ENCODE data around the gene TIAM2.

Gene TIAM2

DNA sequence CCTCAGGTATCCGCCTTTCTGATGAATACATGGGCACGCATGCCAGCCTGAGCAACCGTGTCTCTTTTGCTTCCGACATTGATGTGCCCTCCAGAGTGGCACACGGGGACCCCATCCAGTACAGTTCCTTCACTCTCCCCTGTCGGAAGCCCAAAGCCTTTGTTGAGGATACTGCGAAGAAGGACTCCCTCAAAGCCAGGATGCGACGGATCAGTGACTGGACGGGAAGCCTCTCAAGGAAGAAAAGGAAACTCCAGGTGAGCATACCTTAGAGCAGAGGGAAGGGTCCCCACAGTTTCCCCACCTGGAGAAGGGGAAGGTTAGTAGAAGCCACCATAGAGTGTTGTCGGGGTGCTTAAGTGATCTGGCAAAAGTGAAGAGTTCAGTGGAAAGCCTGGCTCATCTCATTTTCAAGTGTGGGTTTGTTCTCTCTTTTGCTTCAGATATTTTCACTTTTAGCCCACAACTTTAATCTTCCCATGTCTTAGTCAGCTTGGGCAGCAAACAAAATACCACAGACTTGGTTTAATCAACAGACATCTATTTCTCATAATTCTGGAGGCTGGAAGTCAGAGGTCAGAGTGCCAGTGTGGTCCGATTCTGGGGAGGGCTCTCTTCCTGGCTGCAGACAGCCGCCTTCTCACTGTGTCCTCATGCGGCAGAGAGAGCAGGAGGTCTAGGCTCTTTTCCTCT is 135.2 kb downstream of the TIAM2 start:
- H3K27me3 ChIP-seq (ENCODE audit: insufficient read depth, low read length) = no peaks in the 10 kb centered on the region
- H3K36me3 ChIP-seq (ENCODE audit: insufficient read depth, low read length) = peaks cover 7% of the 10 kb centered on the region; the same call in 1 of the 2 replicates
- no peak overlapping the region for H3K4me3 ChIP-seq (ENCODE audit: low read length)
- peaks cover 8% of the 10 kb centered on the region; the same call in 1 of the 2 replicates for H3K4me1 ChIP-seq (ENCODE audit: insufficient read depth, low read length)
- H3K9ac ChIP-seq (ENCODE audit: low read depth, low read length) = no peak overlapping the region
- 95% methylated on average over 14 of the region's 14 CpGs for WGBS
- H3K9me3 ChIP-seq (ENCODE audit: insufficient read depth, low read depth, low read length) = no peaks in the 10 kb centered on the region
- H3K27ac ChIP-seq (ENCODE audit: low read depth, low read length) = no peak overlapping the region

DNA sequence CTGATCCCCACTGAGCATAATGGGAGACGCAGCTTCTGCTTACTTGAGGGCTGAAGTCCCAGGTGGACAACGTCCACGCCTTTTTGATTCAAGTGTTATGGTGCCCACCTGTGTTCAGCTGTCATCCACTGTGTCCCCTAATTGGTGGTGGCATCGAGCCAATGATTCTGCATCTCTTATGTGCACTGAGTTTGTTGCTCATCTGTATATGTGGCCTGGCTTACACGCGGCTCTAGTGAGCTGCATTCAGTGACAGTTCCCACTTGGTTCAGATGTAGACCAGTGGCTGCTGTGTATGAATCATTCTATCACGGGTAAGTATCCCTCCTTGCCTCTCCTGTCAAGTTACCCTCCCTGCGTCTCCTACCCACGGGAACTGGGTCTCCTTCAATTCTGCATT is 137.5 kb downstream of the TIAM2 start:
- 94% methylated on average over 9 of the region's 9 CpGs for WGBS
- Histone ChIP-seq H3K27ac (ENCODE audit: low read depth, low read length) (no peak overlapping the region), H3K4me3 (ENCODE audit: low read length) (no peak overlapping the region), H3K9ac (ENCODE audit: low read depth, low read length) (no peak overlapping the region), H3K36me3 (ENCODE audit: insufficient read depth, low read length) (peaks cover 6% of the 10 kb centered on the region; the same call in 1 of the 2 replicates), H3K4me1 (ENCODE audit: insufficient read depth, low read length) (no peaks in the 10 kb centered on the region), H3K9me3 (ENCODE audit: insufficient read depth, low read depth, low read length) (no peaks in the 10 kb centered on the region), H3K27me3 (ENCODE audit: insufficient read depth, low read length) (no peaks in the 10 kb centered on the region)

DNA sequence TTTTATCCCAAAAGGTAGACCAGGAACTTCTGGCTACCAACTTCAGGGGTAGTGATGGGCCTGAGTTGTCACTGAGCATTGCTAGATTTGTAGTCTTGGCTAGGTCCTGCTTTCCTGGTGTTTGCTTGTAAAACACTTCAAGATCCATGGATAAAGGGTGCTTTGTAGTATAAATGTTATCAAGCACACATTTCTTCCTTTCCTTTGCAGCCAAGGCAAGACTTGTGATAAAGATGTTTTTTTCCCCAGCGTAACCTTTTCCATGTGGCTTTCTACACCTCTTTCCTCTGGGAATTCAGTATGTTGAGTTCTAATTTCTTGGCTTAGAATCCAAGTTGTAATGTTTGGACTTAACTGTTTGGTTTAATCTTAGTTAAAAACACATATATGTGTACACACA is 145.9 kb downstream of the TIAM2 start:
- no peak overlapping the region for H3K27ac ChIP-seq (ENCODE audit: low read depth, low read length)
- H3K4me3 ChIP-seq (ENCODE audit: low read length) = no peak overlapping the region
- H3K27me3 ChIP-seq (ENCODE audit: insufficient read depth, low read length) = no peaks in the 10 kb centered on the region
- H3K9ac ChIP-seq (ENCODE audit: low read depth, low read length) = no peak overlapping the region
- 0 out of 2 replicates have a peak, but pooled peaks cover 2% of the 10 kb centered on the region for H3K36me3 ChIP-seq (ENCODE audit: insufficient read depth, low read length)
- WGBS = no CpG with 5 or more reads among the region's 1 CpG
- peaks cover 27% of the 10 kb centered on the region for H3K4me1 ChIP-seq (ENCODE audit: insufficient read depth, low read length)
- H3K9me3 ChIP-seq (ENCODE audit: insufficient read depth, low read depth, low read length) = no peaks in the 10 kb centered on the region

DNA sequence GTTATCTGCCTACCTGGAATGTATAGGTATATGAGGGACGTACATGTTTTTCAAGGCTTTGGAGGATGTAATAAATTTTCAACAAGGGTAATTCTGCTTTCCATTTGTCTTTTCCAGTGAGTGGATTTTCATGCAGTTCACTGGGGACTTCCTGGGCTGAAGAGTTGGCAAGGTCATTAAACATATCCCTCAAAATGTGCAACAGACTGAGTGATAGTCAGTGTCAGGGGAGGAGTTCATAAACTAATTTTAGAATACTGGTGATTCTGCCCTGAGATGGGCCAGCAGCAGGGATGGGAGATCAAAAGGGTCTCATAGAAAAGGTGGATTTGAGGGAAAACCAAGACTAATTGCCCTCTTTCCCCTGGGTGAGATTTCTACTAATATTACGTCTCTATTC is 146.4 kb downstream of the TIAM2 start:
- Histone ChIP-seq H3K36me3 (ENCODE audit: insufficient read depth, low read length) (0 out of 2 replicates have a peak, but pooled peaks cover 2% of the 10 kb centered on the region), H3K9me3 (ENCODE audit: insufficient read depth, low read depth, low read length) (no peaks in the 10 kb centered on the region), H3K4me3 (ENCODE audit: low read length) (no peak overlapping the region), H3K4me1 (ENCODE audit: insufficient read depth, low read length) (peaks cover 27% of the 10 kb centered on the region), H3K27me3 (ENCODE audit: insufficient read depth, low read length) (no peaks in the 10 kb centered on the region), H3K9ac (ENCODE audit: low read depth, low read length) (no peak overlapping the region), H3K27ac (ENCODE audit: low read depth, low read length) (no peak overlapping the region)
- 90% methylated on average over 2 of the region's 2 CpGs for WGBS

DNA sequence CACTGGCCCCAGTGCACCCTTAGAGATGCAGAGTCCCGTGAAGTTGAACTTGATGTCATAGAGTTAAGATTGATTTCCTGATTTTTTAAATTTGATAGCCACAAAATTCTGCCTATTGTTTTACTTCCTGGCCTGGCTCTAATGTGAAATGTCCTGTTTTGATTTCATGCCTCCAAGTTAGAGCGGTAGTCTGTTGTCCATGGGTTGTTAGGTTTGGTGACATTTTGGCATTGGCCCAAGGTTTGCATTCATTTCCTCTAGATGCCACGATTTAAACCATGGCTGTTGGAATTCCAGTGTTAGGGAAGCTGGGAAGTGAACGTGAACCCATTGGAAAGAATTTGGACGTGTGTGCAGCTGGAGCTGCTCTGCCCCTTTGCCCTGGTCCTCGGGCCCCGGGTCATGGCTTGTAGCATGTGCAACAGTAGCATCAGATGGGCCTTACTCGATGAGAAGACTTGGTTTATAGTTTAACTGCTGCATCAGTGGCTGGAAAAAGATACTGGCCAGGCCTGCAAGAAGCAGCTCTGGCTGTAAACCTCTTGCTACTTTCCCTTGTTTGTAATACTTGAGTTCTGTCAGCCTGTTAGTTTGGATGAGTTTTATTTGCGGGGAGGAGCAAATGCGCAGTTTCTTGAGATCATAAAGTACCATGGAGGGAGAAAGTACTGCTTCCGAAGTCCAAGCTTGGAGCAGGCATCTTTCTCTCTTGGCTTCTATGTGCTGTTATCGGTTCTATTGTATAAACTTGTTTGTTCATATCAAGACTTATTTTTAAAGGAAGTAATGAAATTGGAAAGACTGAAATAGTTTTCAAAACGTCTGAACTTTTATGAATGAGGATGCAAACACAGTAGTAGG is 147.3 kb downstream of the TIAM2 start:
- H3K4me3 ChIP-seq (ENCODE audit: low read length) = no peak overlapping the region
- H3K4me1 ChIP-seq (ENCODE audit: insufficient read depth, low read length) = peaks cover 27% of the 10 kb centered on the region
- WGBS = 77% methylated on average over 13 of the region's 13 CpGs
- no peak overlapping the region for H3K9ac ChIP-seq (ENCODE audit: low read depth, low read length)
- H3K27ac ChIP-seq (ENCODE audit: low read depth, low read length) = peak overlapping the region; percentile 85; the same call in 1 of the 2 replicates
- H3K9me3 ChIP-seq (ENCODE audit: insufficient read depth, low read depth, low read length) = no peaks in the 10 kb centered on the region
- H3K36me3 ChIP-seq (ENCODE audit: insufficient read depth, low read length) = 0 out of 2 replicates have a peak, but pooled peaks cover 2% of the 10 kb centered on the region
- no peaks in the 10 kb centered on the region for H3K27me3 ChIP-seq (ENCODE audit: insufficient read depth, low read length)

DNA sequence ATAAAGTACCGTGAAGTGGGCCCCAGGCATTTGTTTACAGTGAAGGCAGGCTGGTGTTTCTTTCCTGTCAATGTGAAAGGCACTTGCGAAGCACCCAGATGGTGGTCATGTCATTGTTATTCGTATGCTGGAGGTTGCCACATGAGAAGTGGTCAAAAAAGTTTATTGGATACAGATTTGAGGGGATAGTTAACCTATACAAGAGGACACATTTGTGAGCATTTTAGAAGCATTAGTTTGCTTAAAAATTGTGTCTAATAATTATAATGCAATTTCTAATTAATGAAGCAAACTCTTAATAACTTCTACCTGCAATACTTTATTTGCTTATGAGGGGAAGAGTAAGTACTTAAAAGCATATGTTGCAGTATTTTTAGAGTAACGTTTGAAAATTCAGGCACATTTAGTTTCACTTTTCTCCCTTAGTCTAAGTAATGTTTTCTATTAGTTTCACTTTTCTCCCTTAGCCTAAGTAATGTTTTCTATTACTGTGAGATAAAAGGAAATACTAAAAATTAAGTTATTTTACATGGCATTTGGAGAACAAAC is 148.0 kb downstream of the TIAM2 start:
- no peak overlapping the region for H3K4me3 ChIP-seq (ENCODE audit: low read length)
- H3K36me3 ChIP-seq (ENCODE audit: insufficient read depth, low read length) = 0 out of 2 replicates have a peak, but pooled peaks cover 2% of the 10 kb centered on the region
- no peaks in the 10 kb centered on the region for H3K9me3 ChIP-seq (ENCODE audit: insufficient read depth, low read depth, low read length)
- H3K27me3 ChIP-seq (ENCODE audit: insufficient read depth, low read length) = no peaks in the 10 kb centered on the region
- H3K9ac ChIP-seq (ENCODE audit: low read depth, low read length) = peak overlapping the region; percentile 52; the same call in 1 of the 2 replicates
- WGBS = 30% methylated on average over 3 of the region's 4 CpGs
- peaks cover 31% of the 10 kb centered on the region for H3K4me1 ChIP-seq (ENCODE audit: insufficient read depth, low read length)
- H3K27ac ChIP-seq (ENCODE audit: low read depth, low read length) = peak overlapping the region; percentile 85

DNA sequence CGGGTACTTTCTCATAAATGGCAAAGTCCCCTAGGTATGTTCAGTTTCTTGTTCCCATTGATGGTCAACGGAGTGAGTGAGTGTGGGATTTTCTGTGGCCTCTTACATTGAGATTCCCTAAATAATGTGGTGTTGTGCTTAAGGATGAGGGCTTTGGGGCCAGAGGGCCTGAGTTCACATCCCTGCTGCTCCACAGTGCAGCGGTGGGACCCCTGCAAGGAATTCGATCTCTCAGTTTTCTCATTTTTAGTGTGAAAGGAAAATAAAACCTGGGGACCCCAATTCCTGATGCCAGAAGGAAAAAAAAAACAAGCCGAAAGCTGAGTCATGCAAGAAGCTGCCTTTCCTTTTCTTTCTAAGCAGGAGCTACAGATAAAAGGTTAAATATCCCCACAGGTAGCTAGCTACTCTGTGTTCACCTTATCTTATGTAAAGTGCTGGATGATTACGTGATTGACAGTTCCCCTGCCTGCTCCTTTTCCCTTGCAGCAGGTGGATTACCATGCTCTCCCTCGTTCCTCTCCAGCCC is 148.5 kb downstream of the TIAM2 start:
- H3K9me3 ChIP-seq (ENCODE audit: insufficient read depth, low read depth, low read length) = no peaks in the 10 kb centered on the region
- peaks cover 36% of the 10 kb centered on the region for H3K4me1 ChIP-seq (ENCODE audit: insufficient read depth, low read length)
- H3K4me3 ChIP-seq (ENCODE audit: low read length) = no peak overlapping the region
- no peaks in the 10 kb centered on the region for H3K27me3 ChIP-seq (ENCODE audit: insufficient read depth, low read length)
- H3K36me3 ChIP-seq (ENCODE audit: insufficient read depth, low read length) = 0 out of 2 replicates have a peak, but pooled peaks cover 2% of the 10 kb centered on the region
- H3K9ac ChIP-seq (ENCODE audit: low read depth, low read length) = peak overlapping the region; percentile 52; the same call in 1 of the 2 replicates
- peak overlapping the region; percentile 85 for H3K27ac ChIP-seq (ENCODE audit: low read depth, low read length)
- 30% methylated on average over 7 of the region's 7 CpGs for WGBS

DNA sequence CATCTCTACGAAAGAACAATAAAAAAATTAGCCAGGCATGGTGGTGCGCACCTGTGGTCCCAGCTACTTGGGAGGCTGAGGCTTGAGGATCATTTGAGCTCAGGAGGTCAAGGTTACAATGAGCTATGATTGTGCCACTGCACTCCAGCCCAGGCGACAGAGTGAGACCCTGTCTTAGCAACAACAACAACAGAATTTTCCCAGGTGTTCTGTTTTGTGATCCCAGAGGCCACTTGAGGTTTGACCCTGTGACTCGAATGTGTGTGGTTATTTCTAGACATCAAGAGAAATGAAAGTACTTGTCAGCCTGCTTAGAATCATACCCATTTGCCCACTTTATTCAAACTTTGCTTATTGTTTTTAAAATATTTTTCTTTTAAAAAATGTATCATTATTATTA is 151.1 kb downstream of the TIAM2 start:
- Histone ChIP-seq H3K9me3 (ENCODE audit: insufficient read depth, low read depth, low read length) (no peaks in the 10 kb centered on the region), H3K36me3 (ENCODE audit: insufficient read depth, low read length) (peaks cover 2% of the 10 kb centered on the region; the same call in 1 of the 2 replicates), H3K4me1 (ENCODE audit: insufficient read depth, low read length) (peaks cover 50% of the 10 kb centered on the region), H3K27ac (ENCODE audit: low read depth, low read length) (no peak overlapping the region), H3K4me3 (ENCODE audit: low read length) (no peak overlapping the region), H3K9ac (ENCODE audit: low read depth, low read length) (no peak overlapping the region), H3K27me3 (ENCODE audit: insufficient read depth, low read length) (no peaks in the 10 kb centered on the region)
- WGBS = 97% methylated on average over 4 of the region's 4 CpGs

DNA sequence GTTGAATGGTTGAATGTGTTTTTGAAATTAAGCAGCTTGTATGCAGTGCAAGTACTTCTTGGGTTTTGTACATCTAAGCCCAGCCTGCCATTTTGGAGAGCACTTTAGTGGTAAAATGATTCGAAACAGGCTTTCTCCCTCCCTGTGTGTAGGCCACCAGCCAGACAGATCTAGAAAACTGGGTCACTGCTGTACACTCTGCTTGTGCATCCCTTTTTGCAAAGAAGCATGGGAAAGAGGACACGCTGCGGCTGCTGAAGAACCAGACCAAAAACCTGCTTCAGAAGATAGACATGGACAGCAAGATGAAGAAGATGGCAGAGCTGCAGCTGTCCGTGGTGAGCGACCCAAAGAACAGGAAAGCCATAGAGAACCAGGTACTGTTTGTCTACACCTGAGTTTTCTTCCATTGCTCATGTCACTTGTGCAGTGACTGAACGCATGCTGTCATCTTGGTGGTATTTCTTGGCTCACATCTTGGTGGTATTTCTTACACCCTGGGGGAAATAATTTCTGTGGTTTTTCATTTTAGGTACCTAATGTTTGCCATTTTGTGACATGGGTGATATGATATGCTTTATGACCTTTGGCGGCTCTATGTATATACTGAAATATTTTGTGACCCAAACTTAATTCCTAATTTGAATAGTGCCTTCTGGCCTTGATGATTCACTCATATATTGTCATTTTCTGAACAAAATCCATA is 153.0 kb downstream of the TIAM2 start:
- peak overlapping the region; percentile 31; the same call in 1 of the 2 replicates for H3K27ac ChIP-seq (ENCODE audit: low read depth, low read length)
- 96% methylated on average over 7 of the region's 7 CpGs for WGBS
- no peak overlapping the region for H3K4me3 ChIP-seq (ENCODE audit: low read length)
- H3K9me3 ChIP-seq (ENCODE audit: insufficient read depth, low read depth, low read length) = no peaks in the 10 kb centered on the region
- H3K36me3 ChIP-seq (ENCODE audit: insufficient read depth, low read length) = peaks cover 2% of the 10 kb centered on the region; the same call in 1 of the 2 replicates
- H3K9ac ChIP-seq (ENCODE audit: low read depth, low read length) = no peak overlapping the region
- no peaks in the 10 kb centered on the region for H3K27me3 ChIP-seq (ENCODE audit: insufficient read depth, low read length)
- peaks cover 42% of the 10 kb centered on the region for H3K4me1 ChIP-seq (ENCODE audit: insufficient read depth, low read length)

DNA sequence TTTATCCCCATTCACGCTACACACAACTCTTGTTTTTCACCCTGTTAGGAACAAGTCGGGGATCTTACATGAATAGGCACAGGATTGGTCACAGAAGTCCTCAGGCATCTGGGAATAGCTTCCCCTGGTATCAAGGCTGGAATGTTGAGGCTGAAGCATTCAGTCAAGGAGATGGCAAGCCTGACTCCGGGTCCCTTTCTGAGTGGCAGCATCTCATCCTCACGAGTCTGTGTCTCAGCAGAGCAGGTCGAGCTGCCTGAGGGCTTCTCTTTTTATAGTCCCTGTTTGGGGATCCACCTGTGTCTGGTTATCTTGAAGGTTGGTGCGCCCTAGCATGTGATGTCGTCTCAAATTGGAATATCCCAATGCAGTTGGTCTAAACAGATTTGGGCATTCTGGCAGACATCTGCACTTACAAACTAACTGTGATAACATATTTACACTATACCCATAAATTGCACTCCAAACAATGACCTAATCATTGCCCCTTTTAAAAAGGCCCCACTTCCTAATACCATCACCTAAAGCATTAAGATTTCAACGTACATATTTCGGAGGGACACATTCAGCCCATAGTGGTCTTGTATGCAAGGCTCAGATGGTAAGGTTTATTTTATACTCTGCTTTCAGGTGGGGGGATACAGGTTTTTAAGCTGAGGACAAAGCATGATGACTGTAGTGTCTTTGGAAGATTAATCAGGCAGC is 156.0 kb downstream of the TIAM2 start:
- Histone ChIP-seq H3K4me3 (ENCODE audit: low read length) (no peak overlapping the region), H3K4me1 (ENCODE audit: insufficient read depth, low read length) (peaks cover 28% of the 10 kb centered on the region), H3K27me3 (ENCODE audit: insufficient read depth, low read length) (no peaks in the 10 kb centered on the region), H3K9me3 (ENCODE audit: insufficient read depth, low read depth, low read length) (no peaks in the 10 kb centered on the region), H3K36me3 (ENCODE audit: insufficient read depth, low read length) (no peaks in the 10 kb centered on the region; the same call in 1 of the 2 replicates), H3K27ac (ENCODE audit: low read depth, low read length) (no peak overlapping the region), H3K9ac (ENCODE audit: low read depth, low read length) (no peak overlapping the region)
- WGBS = 89% methylated on average over 9 of the region's 9 CpGs
